Measurements from ENCODE around the gene PLEKHH1. TPM values are rescaled to one million over a fixed set of nuclear protein-coding genes. Genes with fewer than 3 reads are reported as not detected.

The PLEKHH1 gene
- total and polyA plus RNA-seq, 4 experiments from 2014 or later = 0.22 to 1.1 (median 0.41) TPM; not detected in 1

- no peak overlapping the region for H3K27ac ChIP-seq (ENCODE audit: low read depth, low read length)
- ChIA-PET CTCF (ENCODE audit: partially characterized antibody) (interaction anchor here (0.9 to 1.4 kb wide), 4 partner anchors 10 to 152 kb away, joined by 3 to 8 read pairs (median 4); no protein-coding TSS in a partner anchor), POLR2A (ENCODE audit: partially characterized antibody) (interaction anchor here (1.1 kb wide), 1 partner anchor 88 kb away, joined by 3 read pairs; the partner anchor contains the start of gene TMEM229B)
- intact Hi-C loops (cut with micrococcal nuclease) = no loop called here
- no peak for DNase-seq
- peaks cover 1 to 2% of the 10 kb centered on the region in 2 donors for H3K27me3 Mint-ChIP-seq
- no peaks in the 10 kb centered on the region for H3K36me3 ChIP-seq (ENCODE audit: insufficient read depth, low read length)
- H3K36me3 Mint-ChIP-seq = no peaks in the 10 kb centered on the region
- H3K4me1 Mint-ChIP-seq = peaks cover 0 to 4% (median under 1%) of the 10 kb centered on the region in 4 donors
- no peak overlapping the region for H3K4me3 Mint-ChIP-seq
- no peaks in the 10 kb centered on the region for H3K4me1 ChIP-seq (ENCODE audit: insufficient read depth, low read length)
- H3K27me3 ChIP-seq (ENCODE audit: insufficient read depth, low read length) = no peaks in the 10 kb centered on the region
- no peak overlapping the region for H3K27ac Mint-ChIP-seq
- no peaks in the 10 kb centered on the region for H3K9me3 ChIP-seq (ENCODE audit: control insufficient read depth in 1 of 2, low read length in 2 of 2)
- H3K4me3 ChIP-seq (ENCODE audit: low read length in 2 of 2) = no peak overlapping the region
- H3K9me3 Mint-ChIP-seq = no peaks in the 10 kb centered on the region
Measured at GRCh38 chr14:67576216-67576955, 43.3 kb downstream of the PLEKHH1 start.

- Mint-ChIP-seq H3K9me3 (no peaks in the 10 kb centered on the region), H3K27me3 (peaks cover 0 to 2% of the 10 kb centered on the region in 2 donors), H3K4me1 (peaks cover 0 to 4% (median 0%) of the 10 kb centered on the region in 4 donors), H3K4me3 (no peak overlapping the region), H3K27ac (no peak overlapping the region), H3K36me3 (no peaks in the 10 kb centered on the region)
- Histone ChIP-seq H3K9me3 (ENCODE audit: control insufficient read depth in 1 of 2, low read length in 2 of 2) (no peaks in the 10 kb centered on the region), H3K27ac (ENCODE audit: low read depth, low read length) (no peak overlapping the region), H3K27me3 (ENCODE audit: insufficient read depth, low read length) (no peaks in the 10 kb centered on the region), H3K4me3 (ENCODE audit: low read length in 2 of 2) (no peak overlapping the region), H3K36me3 (ENCODE audit: insufficient read depth, low read length) (no peaks in the 10 kb centered on the region), H3K4me1 (ENCODE audit: insufficient read depth, low read length) (no peaks in the 10 kb centered on the region)
- ChIA-PET CTCF (ENCODE audit: partially characterized antibody) (interaction anchor here (1.3 to 1.6 kb wide), 4 partner anchors 9 to 153 kb away, joined by 3 to 8 read pairs (median 4); partner anchors contain the start of gene PIGH), POLR2A (ENCODE audit: partially characterized antibody) (no interaction called here)
- DNase-seq = no peak
- intact Hi-C loops (cut with micrococcal nuclease) = no loop called here
Measured at GRCh38 chr14:67577181-67577808, 44.2 kb downstream of the PLEKHH1 start.

DNA sequence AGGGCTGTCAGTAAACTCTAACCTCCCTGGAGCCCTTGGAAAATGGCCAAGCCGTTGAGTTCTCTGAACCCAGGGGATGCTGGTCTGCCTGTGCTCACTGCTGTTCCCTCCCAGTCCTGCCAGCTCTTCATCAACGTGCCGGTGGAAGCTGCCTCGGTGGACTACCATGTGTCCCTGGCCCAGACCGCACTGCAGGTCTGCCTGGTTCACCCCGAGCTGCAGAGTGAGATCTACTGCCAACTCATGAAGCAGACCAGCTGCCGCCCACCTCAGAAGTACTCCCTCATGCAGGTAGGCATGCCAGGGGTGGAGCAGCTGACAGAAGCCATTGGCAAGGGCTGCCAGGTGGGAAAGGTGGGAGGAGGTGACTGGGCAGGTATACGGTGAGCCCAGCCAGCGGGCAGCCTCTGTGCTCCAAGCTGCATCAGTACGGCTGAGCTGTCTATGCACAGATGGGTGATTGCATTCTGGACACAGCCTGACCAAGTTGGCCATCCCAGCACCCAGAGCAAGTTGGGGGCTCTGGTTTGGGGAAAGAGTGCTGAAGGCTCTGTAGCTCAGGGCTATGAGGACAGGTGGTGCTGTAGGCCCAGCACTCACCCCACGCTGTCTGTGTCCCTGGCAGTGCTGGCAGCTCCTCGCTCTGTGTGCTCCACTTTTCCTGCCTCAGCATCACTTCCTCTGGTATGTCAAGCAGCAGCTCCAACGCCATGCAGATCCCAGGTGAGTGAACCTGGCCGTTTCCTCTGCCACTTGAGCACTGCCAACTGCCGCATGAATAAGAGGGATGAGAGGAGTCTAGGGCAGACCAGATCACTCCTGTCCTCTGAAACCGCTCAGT is 45.0 kb downstream of the PLEKHH1 start:
- POLR2A ChIA-PET (ENCODE audit: partially characterized antibody) = no interaction called here
- H3K27me3 Mint-ChIP-seq = no peaks in the 10 kb centered on the region
- H3K27ac Mint-ChIP-seq = no peak overlapping the region
- no peaks in the 10 kb centered on the region for H3K9me3 Mint-ChIP-seq
- no peak overlapping the region for H3K27ac ChIP-seq (ENCODE audit: low read depth, low read length)
- H3K4me3 ChIP-seq (ENCODE audit: low read length in 2 of 2) = no peak overlapping the region
- H3K9me3 ChIP-seq (ENCODE audit: control insufficient read depth in 1 of 2, low read length in 2 of 2) = no peaks in the 10 kb centered on the region
- intact Hi-C loops (cut with micrococcal nuclease) = no loop called here
- H3K36me3 Mint-ChIP-seq = no peaks in the 10 kb centered on the region
- H3K4me1 ChIP-seq (ENCODE audit: insufficient read depth, low read length) = no peaks in the 10 kb centered on the region
- DNase-seq = no peak
- H3K27me3 ChIP-seq (ENCODE audit: insufficient read depth, low read length) = no peaks in the 10 kb centered on the region
- H3K4me3 Mint-ChIP-seq = no peak overlapping the region
- peaks cover 0 to 4% (median 0%) of the 10 kb centered on the region in 4 donors for H3K4me1 Mint-ChIP-seq
- no peaks in the 10 kb centered on the region for H3K36me3 ChIP-seq (ENCODE audit: insufficient read depth, low read length)
- CTCF ChIA-PET (ENCODE audit: partially characterized antibody) = interaction anchor here (0.9 to 9.0 kb wide), 6 partner anchors 8 to 151 kb away, joined by 3 to 139 read pairs (median 4); partner anchors contain the start of genes PIGH and RDH12

GRCh38 chr14:67579040-67579439 is 46.0 kb downstream of the PLEKHH1 start:
- H3K27ac Mint-ChIP-seq = no peak overlapping the region
- ChIA-PET CTCF (ENCODE audit: partially characterized antibody) (interaction anchor here (1.3 to 9.0 kb wide), 3 partner anchors 125 to 159 kb away, joined by 3 to 139 read pairs (median 26); partner anchors contain the start of gene RDH12), POLR2A (ENCODE audit: partially characterized antibody) (no interaction called here)
- Histone ChIP-seq H3K27me3 (ENCODE audit: insufficient read depth, low read length) (no peaks in the 10 kb centered on the region), H3K9me3 (ENCODE audit: control insufficient read depth in 1 of 2, low read length in 2 of 2) (no peaks in the 10 kb centered on the region), H3K4me3 (ENCODE audit: low read length in 2 of 2) (no peak overlapping the region), H3K4me1 (ENCODE audit: insufficient read depth, low read length) (no peaks in the 10 kb centered on the region), H3K27ac (ENCODE audit: low read depth, low read length) (no peak overlapping the region), H3K36me3 (ENCODE audit: insufficient read depth, low read length) (no peaks in the 10 kb centered on the region)
- H3K4me3 Mint-ChIP-seq = no peak overlapping the region
- intact Hi-C loops (cut with micrococcal nuclease) = no loop called here
- H3K27me3 Mint-ChIP-seq = no peaks in the 10 kb centered on the region
- H3K9me3 Mint-ChIP-seq = no peaks in the 10 kb centered on the region
- no peaks in the 10 kb centered on the region for H3K36me3 Mint-ChIP-seq
- no peak for DNase-seq
- H3K4me1 Mint-ChIP-seq = no peaks in the 10 kb centered on the region

- H3K9me3 Mint-ChIP-seq = no peaks in the 10 kb centered on the region
- no peaks in the 10 kb centered on the region for H3K9me3 ChIP-seq (ENCODE audit: control insufficient read depth in 1 of 2, low read length in 2 of 2)
- no peaks in the 10 kb centered on the region for H3K36me3 ChIP-seq (ENCODE audit: insufficient read depth, low read length)
- H3K27ac Mint-ChIP-seq = no peak overlapping the region
- H3K4me1 ChIP-seq (ENCODE audit: insufficient read depth, low read length) = no peaks in the 10 kb centered on the region
- H3K4me1 Mint-ChIP-seq = no peaks in the 10 kb centered on the region
- intact Hi-C loops (cut with micrococcal nuclease) = no loop called here
- H3K4me3 Mint-ChIP-seq = no peak overlapping the region
- POLR2A ChIA-PET (ENCODE audit: partially characterized antibody) = no interaction called here
- H3K4me3 ChIP-seq (ENCODE audit: low read length in 2 of 2) = no peak overlapping the region
- no peak overlapping the region for H3K27ac ChIP-seq (ENCODE audit: low read depth, low read length)
- CTCF ChIA-PET (ENCODE audit: partially characterized antibody) = interaction anchor here (1.1 to 9.0 kb wide), 4 partner anchors 12 to 160 kb away, joined by 3 to 139 read pairs (median 14); partner anchors contain the start of gene RDH12
- no peaks in the 10 kb centered on the region for H3K36me3 Mint-ChIP-seq
- no peaks in the 10 kb centered on the region for H3K27me3 ChIP-seq (ENCODE audit: insufficient read depth, low read length)
- no peak for DNase-seq
- no peaks in the 10 kb centered on the region for H3K27me3 Mint-ChIP-seq
Measured at GRCh38 chr14:67579636-67580035, 46.5 kb downstream of the PLEKHH1 start.

GRCh38 chr14:67580336-67581171 is 47.5 kb downstream of the PLEKHH1 start:
- H3K4me3 ChIP-seq (ENCODE audit: low read length in 2 of 2) = no peak overlapping the region
- Mint-ChIP-seq H3K27me3 (no peaks in the 10 kb centered on the region), H3K27ac (no peak overlapping the region), H3K4me3 (no peak overlapping the region), H3K36me3 (no peaks in the 10 kb centered on the region), H3K9me3 (no peaks in the 10 kb centered on the region), H3K4me1 (no peaks in the 10 kb centered on the region)
- no peak for DNase-seq
- H3K9me3 ChIP-seq (ENCODE audit: control insufficient read depth in 1 of 2, low read length in 2 of 2) = no peaks in the 10 kb centered on the region
- no peaks in the 10 kb centered on the region for H3K4me1 ChIP-seq (ENCODE audit: insufficient read depth, low read length)
- H3K27ac ChIP-seq (ENCODE audit: low read depth, low read length) = no peak overlapping the region
- ChIA-PET CTCF (ENCODE audit: partially characterized antibody) (interaction anchor here (0.7 to 9.0 kb wide), 10 partner anchors 9 to 161 kb away, joined by 3 to 139 read pairs (median 3); partner anchors contain the start of genes ARG2, PIGH, RDH12 and TMEM229B), POLR2A (ENCODE audit: partially characterized antibody) (interaction anchor here (1.7 kb wide), 1 partner anchor 19 kb away, joined by 6 read pairs; the partner anchor contains the start of gene PIGH)
- intact Hi-C loops (cut with micrococcal nuclease) = no loop called here
- peaks cover 2% of the 10 kb centered on the region for H3K36me3 ChIP-seq (ENCODE audit: insufficient read depth, low read length)
- no peaks in the 10 kb centered on the region for H3K27me3 ChIP-seq (ENCODE audit: insufficient read depth, low read length)
